Stimulated activated CD4-positive, alpha-beta T cell treated with anti-CD3 and anti-CD28 coated beads, TNF-alpha, amount 100 ng/mL, for 24 hours (primary cell): Measurements from ENCODE around the gene UROD.

Experiments used
- DNase-seq, 3 experiments: peaks; one replicate each; pipeline ENCODE4 v3.0.0-alpha.2; 2020; ENCODE audit warnings: low read depth in 3 of 3

Gene UROD

DNA sequence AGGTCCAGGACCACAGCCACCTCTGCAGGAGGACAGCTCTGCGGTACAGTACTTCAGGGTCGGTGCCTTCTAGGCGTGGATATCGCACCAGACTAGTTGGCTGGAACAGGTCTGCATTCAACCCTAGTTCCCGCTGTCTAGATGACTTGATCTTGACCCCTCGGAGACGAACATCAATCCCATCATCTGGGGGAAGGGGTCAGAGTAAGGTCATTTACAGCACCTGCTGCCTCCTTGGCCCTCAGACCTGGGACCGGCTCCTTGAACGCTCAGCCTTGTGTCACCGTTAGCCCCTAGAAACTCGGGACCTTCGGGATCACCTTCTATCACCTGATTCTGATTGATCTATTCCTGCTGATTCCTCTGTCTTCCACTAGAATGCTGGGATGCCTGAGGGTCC, 3.5 kb upstream of the UROD start:
- no peak for DNase-seq

DNA sequence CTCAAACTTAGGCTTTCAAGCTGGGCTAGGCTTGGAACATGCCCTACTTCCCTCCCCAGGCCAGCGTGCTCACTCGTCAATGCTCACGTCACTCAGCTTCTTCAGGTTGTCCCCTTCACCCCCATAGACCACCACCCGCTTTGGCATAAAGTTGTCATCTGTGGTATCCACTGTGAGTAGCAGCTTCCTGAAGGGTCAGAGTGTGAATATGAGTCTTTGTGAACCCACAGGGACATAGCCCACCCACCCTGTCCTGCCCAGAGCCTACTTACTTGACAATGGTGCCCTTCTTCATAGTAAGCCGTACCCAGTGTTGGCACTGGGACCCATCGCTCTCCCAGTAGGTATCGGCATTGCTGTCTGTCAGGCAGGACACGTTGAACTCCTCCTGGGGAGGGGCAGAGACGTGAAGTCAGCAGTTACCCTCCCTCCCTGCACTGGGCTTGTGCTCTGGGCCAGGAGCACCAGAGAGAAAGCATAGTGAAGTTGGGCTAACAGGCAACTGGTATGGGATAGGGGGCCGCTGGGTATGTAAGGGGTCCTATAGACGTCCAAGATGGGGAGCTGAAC, 2.7 kb upstream of the UROD start:
- no peak for DNase-seq

DNA sequence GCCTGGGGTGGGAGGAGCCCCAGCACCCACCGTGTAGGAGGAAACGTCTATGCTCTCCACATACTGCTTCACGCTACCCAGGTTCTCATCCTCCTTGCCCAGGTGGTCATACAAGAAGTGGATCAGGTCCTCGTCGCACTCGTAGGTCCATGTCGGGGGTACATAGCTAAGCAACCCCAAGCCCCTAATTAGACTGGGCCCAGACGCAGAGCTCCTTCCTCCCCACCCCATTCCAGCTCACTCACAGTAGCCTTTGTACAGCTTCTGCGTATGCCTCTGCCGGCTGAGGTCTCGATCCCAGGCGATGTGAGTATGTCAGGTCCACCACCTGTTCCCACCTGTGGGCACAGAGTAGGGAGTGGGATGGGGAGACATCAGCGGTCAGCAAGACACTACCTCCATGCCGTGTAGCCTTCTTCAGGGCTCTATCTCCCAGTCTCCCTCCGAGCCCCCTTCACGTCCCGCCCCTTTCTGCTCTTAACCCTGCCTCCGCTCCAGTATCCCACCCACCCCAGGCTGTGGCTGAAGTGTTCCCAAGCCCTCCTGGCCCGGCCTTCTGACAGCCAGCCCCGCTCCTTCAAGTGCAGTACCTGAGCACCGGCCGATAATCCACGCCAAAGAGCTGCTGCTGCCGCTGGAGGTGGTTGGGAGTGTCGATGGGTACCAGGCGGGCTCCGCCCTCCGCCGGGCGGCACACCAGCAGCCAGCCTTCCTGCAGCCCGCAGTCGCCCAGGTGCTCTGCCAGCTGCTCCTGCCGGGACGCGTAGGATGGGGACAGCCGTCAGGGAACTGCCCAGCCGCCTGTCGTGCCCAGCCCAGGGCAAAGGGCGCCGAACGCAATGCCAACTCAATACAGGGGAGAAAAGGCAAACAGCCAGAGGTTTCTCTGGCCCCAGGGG, 1.8 kb upstream of the UROD start:
- DNase-seq: peak in 1 of 3 experiments; percentile 34

DNA sequence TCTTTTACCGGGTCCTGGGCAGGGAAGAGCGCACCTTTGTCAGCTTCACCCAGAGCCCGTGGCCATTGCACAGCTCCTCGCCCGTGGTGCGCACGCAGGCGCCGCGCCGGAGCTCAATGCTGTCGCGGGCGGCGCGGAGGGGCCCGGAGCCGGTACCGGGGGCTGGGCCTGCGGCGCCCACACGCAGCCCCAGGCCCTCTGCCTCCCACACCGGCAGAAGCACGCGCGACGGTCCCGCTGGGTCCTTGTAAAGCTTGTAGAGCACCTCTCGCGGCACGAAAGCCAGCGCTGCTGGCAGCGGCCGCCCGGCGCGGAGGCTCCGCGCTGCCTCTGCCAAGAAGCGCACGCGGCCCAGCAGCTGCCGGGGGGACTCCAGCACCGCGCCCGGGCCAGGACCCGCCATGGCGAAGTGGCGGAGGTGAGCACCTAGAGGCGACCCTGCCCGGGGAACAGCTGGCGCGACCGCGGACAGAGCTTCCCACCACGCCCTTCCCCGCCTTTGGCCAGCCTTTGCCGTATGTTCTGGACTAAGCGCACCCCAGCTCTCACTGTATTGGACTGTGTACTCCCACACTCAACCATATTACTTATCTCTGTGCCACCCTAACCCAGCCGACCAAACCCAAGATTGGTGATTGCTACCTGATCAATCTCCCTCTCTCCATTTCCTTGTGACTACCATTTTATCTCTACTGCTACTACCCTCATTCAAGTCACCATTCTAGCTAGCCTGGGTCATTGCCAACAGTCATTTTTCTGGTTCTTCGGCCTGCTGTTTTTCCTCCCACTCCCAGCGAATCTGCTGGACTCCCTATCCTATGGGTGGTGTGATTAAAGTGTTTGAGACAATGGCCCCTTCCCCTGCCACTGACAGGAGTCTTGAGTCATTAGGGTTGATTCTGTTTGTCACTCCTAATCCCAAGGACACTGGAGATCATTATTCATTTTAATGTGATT, 921 bp upstream of the UROD start, which contains the start of gene HECTD3:
TSS of gene HECTD3 (minus strand) at position 470 of the 957 bp plus-strand sequence. CDS start at position 403, 67 bp downstream.
- DNase-seq: peak; percentile 45 to 71 (median 54)

DNA sequence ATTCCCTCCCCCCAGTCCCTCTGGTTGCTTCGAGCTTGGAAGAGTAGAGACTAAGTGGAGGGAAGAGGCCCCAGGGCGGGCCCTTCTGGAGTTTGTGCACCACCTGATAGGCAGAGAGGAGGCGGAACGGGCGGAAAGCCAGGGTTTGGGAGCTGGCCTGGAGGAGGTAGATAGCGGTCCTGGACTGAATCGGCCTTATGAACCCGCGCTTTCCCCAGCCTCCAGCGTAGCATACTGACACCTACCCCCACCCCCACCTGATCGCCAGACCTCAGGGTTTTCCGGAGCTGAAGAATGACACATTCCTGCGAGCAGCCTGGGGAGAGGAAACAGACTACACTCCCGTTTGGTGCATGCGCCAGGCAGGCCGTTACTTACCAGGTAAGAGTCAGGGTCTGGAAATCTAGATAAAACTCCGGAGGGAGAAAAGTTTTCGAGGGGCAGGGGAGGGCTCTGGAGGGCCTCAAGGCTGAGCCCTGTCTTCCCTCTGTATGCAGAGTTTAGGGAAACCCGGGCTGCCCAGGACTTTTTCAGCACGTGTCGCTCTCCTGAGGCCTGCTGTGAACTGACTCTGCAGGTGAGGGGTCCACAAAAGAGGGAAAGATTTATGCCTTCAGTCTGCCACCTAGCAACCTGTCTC, 705 bp downstream of the UROD start:
- DNase-seq: peak in 1 of 3 experiments; percentile 54

DNA sequence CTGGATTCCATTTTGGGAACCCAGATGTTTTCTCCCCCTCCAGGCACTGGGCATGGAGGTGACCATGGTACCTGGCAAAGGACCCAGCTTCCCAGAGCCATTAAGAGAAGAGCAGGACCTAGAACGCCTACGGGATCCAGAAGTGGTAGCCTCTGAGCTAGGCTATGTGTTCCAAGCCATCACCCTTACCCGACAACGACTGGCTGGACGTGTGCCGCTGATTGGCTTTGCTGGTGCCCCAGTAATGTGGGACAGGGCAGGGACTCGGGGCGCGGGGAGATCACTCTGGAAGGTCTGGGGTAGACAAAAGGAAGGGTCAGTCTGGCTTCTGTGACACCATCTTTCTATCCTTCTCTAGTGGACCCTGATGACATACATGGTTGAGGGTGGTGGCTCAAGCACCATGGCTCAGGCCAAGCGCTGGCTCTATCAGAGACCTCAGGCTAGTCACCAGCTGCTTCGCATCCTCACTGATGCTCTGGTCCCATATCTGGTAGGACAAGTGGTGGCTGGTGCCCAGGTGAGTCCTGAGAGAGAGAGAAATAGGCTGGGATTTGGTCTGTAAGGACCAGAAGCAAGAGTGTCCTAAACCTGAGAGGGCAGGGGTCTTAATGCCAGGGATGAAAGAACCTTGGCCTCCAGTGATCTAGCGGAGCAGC, 1.6 kb downstream of the UROD start:
- DNase-seq: no peak

DNA sequence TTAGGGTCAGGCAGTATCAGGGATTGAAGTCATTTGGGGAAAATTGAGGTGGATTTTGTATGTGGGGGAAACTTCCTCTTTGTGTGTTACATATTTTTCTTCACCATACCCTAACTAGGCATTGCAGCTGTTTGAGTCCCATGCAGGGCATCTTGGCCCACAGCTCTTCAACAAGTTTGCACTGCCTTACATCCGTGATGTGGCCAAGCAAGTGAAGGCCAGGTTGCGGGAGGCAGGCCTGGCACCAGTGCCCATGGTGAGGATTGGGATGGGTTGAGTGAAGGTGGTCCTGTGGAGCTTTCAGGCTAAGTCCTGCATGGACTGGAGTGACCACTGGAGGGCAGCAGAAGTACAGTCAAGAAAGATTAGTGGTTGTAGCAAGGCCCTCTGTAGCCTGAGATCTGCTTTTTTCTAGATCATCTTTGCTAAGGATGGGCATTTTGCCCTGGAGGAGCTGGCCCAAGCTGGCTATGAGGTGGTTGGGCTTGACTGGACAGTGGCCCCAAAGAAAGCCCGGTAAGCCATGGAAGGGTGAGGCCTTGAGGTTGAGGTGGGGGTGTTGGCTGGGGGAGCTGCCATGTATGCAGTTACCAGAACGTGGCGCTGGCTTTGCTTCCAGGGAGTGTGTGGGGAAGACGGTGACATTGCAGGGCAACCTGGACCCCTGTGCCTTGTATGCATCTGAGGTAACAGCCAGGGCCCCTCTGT, 2.4 kb downstream of the UROD start:
- peak; percentile 58 to 73 (median 72) for DNase-seq

DNA sequence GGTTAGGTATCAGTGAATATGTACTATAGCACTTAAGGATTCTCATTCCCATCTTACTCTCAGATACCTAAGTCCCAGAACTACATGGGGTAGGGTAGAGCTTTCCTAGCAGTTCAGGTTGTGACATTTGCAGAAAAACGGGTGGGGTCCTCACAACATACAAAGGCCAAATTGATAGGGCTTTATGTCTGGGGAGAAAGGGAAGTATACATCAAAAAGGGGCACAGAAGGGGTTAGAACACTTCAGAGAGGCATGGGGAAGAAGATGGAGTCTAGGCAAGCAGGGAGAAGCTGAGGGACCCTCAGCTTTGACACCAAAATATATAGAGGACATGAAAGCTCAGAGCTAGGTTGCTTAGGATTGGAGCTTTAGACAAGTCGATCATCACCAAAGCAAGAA, 3.6 kb downstream of the UROD start:
- no peak for DNase-seq

DNA sequence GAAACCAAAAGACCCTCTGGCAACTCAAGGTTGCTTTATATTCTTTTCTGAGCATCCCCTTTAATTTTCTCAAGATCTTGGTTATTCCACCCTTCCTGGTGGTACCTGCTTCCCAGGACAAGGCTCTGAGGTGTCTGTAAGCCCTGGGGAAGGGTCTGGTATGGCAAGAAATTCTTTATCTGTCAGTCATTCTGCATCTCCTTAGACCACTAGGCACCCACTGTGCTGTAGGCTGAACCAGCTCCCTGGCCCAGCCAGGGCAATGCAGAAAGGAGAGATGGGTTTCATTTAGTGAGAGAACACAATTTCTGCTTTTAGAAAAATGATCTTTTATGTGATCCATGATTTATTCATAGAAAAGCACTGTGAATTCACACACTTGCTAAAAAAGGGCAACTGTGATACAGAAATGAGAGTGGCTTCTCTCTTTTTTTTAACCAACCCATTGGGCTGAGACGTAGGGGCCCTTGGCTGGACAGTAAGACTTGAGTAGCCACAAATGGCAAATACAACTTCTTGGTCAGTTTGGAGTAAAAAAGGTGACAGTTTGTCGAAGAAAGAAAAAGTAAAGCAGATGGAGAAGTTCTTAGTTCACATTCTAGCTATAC, 4.1 kb downstream of the UROD start:
- no peak for DNase-seq

DNA sequence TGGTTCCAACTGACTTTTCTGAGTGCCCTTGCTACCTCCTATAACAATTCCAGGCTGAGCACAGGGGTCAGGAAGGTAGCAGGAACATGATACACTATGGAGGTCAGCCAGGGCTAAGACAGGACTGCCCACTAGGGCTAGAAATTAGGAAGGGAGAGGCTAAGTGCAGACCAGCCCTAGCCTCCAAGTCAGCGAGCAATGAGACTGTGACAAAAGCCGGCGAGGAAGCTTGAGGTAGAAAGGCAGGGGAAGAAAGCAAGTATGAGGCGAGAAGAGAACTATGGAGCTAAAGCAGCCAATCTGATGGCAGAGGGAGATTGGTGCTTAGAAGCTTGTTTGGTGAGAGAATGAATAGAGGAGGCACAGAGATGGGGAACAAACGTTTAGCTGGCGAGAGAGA, 4.7 kb downstream of the UROD start:
- no peak for DNase-seq

DNA sequence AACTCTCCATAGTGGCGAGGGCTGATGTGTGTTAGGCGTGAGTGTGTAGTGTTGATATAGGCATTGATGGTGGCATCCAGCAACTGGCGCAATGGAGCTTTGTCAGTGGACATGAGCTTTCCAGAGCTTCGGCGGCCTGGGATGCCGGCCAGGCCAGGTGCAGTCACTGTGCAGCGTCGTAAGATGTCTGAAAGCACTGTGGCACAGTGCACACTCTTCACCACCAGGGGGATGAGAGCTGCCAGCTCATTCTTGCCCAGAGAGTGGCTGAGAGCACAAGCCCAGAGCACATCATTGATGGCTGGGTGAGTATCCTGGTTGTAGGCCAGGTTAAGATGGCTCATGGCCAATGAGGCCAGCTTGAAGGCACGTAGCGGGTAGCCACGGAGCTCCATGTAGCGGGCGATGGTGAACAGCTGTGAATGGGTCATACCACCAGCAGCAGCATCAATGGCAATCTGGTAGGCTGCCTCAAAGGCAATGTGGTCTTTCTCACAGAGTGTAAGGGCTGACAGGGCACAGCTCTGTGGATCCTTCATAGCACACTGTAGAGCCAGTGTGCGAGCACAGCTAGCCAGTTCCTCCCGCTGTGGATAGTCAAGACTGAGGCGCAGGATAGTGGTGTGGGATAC, 6.7 kb downstream of the UROD start:
- peak in 2 of 3 experiments; percentile 31 to 66 for DNase-seq

DNA sequence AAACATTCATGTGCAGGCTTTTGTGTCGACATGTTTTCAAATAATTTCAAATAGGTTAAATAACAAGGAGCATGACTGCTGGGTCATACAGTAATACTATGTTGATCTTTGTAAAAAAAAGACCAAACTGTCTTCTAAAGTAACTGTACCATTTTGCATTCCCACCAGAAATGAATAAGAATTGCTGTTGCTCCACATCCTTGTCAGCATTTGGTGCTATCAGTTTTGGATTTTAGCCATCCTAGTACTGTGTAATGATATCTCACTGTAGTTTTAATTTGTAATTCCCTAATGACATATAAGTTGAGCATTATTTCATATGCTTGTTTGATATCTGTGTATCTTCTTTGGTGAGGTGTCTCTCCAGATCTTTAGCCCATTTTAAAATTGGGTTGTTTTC, 11.6 kb downstream of the UROD start:
- DNase-seq: no peak

DNA sequence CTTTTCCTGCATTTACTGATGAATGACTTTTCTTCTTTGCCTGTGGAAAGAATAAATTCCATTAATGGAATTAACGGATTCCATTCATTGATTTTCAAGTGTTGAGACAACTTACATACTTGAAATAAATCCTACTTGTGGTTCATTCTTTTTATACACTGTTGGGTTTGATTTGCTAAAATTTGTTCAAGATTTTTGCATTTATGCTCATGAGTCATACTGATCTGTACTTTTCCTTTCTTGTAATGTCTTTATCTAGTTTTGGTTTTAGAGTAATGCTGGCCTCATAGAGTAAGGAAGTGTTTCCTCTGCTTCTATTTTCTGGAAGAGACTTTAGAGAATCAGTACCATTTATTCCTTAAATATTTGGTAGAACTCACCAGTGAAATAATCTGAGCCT, 14.4 kb downstream of the UROD start:
- no peak for DNase-seq

DNA sequence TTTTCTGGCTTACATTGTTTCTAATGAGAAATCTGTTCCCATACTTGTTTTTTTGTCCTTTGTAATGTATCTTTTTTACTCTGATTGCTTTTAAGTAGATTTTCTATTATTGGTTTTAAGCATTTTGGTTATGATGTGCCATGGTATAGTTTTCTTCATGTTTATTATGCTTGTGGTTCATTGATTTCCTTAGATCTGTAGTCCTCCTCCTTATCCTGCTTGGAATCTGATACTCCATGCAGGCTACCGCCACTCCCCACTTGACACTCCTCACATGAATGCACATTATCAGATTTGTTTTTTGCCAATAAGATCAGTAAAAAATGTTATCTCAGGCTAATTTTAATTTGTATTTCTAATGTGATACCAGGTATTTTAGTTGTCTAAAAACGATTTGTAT, 20.8 kb downstream of the UROD start:
- DNase-seq: no peak

DNA sequence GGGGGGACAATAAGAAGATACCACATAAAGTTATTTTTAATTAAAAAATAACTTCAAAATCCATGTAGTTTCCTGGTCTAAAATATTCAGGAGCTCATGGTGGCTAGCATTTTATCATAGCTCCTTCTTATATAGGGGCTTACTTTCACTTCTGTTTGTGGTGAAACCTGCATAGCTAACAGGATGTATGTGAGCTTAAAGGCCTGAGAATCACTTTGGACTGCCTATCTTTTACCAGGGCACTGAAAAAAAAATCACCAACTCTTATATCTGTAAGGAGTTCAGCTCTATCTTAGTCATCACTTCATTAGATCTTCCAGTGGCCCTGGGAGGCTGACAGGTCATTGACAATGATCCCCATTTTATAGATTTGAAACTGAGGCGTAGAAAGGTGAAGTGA, 21.3 kb downstream of the UROD start:
- no peak for DNase-seq

DNA sequence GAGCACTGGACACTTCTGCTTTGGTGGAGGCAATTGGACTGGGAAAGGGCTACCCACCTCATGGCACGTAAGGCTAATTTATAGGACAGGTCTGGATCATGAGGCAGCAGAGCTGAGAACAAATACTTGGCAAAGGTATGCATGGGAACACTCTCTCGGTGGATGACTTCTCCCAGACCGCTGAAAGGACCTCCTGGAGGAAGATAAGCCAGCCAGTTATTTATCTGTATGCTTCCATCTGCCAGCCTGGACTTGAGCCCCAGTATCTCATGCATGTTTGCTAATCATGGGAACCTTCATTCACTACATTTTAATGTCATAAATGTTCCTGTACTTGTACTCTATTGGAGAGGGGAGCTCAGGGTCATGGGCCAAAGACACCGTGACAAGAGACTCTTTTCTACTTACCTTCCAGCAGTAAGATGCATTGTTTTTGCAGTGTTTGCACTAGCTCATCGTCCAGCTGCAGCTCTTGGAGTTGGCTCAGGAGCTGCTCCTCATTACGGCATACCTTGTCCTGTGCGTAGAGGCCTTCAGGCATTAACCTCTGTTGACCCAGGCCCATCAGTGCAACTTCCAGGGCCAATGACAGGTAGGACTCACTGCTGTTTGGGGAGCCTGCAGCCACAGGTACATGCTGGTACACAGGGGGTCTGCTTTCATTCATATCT, 23.7 kb downstream of the UROD start:
- DNase-seq: no peak

DNA sequence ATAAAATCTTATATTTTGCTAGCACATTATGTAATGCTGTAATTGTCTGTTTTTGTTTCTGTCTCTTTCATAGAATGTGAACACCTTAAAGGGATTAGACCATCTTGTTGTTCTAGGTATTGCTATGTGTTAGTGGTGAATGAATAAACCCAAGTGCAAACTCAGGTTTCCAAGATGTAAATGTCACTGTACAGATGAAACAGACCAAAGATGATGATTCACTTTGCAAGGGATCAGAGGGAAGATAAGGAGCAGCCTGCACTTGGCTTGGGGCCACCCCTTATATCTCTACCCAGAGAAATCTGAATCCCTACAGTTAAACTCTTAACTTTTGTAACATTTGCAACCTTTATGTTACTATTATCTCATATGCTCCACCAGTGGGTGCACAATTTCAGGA, 25.4 kb downstream of the UROD start:
- no peak for DNase-seq

DNA sequence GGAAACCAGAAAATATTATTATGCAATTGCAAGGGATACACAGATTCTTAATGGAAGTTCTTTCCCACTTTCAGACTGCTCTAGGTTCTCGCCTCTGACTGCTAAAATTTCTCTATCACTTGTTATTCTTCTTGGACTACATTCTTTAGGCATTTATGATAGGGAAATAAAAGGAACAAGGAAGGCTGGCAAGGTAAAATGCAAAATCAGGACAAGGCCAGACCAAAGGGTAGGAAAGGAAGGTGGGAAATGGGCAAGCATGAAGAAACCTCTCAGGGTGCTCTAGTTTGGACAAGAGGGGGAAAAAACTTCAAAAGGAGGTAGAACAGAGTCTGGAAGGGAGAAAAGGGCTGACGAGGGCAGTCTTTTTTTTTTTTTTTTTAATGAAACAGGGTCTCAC, 26.2 kb downstream of the UROD start:
- no peak for DNase-seq
